HL-60/S4 (cell line): ENCODE data around the gene PRKN.

Source experiments
- in situ Hi-C: fragments of 300-500 bp; cut with MboI; formaldehyde crosslinking; loops from 2 replicates; pipeline ENCODE4 v1.14.3; 2022; ENCODE audit warnings: low sequenced_read_pairs

Gene PRKN

DNA sequence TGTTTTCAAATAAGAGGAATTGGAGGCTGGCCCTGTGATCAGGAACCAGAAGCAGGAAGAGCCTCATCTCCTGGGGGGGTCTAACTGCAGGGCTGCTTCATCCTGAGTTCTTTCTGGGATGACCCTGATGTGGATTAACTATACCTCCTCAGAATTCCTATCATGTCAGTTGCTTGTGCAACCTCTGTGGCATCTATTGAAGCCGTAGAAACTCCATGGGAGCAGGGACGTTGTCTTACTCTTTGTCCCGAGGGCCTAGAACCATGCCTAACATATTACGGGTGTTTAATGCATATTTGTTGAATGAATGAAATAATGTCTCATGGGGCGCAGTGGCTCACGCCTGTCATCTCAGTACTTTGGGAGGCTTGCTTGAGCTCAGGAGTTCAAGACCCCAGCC is 1343.6 kb downstream of the PRKN start:
- in situ Hi-C loops, result no loop called here

DNA sequence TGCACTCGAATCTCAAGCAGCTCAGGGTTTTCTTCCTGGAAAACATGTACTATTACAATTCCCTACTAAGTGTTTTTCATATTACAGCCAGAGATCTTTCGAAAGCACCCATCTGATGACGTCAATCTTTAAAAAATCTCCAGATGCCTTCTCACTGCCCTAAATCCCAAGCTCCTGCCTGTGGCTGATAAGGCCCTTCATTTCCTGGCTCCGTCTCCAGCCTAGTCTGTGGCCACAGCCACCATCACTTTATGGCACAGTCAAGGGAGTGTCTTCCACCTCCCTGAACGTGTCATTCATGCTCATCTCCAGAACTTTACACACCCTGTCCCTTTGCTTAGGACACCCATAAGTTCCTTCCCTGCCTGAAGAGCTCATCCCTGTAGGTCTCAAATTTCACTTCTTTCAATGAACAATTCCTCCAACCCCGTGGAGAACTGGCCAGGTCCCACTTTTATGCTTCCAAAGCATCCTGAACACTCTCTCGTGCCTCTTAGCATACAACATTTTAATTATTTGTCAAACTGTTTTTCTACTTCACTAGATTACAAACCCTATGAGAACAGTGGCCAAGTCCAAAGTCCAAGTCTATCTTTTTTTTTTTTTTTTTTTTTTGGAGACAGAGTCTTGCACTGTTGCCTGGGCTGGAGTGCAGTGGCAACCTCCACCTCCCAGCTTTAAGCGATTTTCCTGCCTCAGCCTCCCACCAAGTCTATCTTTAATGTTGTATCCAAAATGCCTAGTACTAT is 1347.6 kb downstream of the PRKN start:
- in situ Hi-C loops, result loop anchor here (10.0 kb wide), 1 partner anchor 645 kb away; no protein-coding TSS in a partner anchor

DNA sequence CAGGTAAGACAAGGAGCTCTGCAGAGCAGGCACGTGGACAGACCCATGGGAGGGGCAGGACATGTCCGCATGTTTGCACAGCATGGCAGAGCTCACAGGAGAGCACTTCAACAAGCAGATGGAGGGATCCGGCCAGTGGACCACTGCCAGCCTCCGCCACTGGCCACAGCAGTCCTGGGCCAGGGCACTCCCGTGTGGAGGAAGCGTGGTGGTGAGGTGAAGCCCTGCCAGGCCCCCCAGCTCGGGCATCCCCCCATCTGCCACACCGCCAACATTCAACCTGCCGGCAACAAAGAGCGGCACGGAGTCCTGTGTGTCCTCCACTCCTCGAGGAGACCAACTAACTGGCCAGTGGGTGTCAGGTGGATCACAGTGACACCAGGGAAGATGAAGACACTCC is 1349.5 kb downstream of the PRKN start:
- in situ Hi-C loops, result loop anchor here (10.0 kb wide), 1 partner anchor 643 kb away; no protein-coding TSS in a partner anchor

DNA sequence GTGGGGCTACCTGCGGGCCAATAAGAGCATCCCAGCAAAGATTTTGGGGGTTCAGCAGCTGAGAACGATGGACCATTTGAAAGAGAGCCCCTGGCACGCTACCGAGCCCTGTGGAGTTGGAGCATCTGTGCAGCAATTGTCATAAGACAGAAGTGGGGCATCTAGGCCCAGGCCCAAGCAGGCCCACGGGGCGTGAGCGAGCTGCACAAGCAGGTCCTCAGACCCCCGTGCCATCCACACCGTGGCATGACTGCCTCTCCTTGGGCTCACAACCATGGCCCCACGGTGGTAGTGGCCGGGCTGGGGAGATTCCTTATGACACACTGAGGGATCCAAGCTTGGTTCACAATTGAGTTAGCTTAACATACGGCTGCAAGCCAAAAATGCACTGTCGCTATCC is 1350.5 kb downstream of the PRKN start:
- in situ Hi-C loops, result loop anchor here (10.0 kb wide), 1 partner anchor 642 kb away; no protein-coding TSS in a partner anchor

DNA sequence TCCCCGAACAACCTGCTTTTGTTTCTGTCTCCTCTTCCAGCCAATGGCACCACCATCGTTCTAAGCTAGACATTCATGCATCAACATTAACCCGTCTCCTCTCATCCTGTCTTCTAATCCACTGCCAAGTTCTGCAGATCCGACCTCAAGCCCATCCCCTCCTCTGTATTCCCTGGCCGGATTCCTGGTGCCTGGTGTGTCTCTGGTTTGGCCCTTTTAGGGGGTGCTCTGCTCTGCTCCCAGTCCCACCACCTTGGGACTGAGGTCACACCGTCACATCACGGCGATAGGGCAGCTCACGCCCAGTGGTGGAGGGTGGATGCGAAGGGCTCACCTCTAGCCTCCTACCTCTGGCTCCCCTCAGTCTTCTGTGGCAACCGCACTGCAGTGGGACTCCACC is 1351.2 kb downstream of the PRKN start:
- in situ Hi-C loops, result loop anchor here (10.0 kb wide), 1 partner anchor 642 kb away; no protein-coding TSS in a partner anchor

DNA sequence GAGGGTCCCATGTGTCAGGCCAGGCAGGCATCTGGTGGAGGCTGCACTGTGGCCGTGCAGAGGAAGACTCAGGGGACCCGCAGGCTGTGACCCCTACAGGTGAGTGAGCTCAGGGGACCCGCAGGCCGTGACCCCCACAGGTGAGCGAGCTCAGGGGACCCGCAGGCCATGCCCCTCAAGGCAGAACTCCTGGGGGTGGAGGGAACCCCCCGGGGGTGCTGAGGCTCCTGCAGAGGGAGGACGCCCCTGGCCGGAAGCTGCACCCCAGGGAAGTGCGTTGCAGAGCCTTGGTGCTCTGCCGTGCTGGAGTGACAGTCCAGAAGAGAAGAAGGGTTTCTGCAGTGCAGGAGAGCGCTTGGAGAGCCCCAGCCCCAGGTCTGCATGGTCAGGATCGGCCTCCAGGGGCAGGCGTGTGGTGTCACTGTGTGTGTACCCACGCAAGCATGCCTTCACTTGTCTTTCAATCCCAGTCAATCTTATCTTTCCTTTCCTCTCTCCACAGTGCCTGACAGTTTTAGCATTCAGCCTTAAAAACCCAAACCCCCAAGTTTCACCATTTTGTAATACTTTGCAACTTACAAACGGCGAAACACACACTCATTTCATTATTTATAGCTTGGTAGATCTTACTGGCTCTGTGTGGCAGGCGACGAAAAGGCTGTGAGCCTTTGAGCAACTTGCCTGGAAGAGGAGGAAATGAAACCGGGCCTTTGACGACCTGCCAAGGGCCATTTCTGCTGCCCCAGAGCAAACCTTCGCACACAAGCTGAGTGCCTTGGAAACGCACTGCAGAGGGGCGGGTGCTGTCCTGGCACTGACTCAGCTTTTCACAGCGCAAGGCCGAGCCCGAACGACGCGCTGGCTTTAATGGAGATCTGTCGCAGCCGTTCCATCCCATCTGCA is 1352.3 kb downstream of the PRKN start:
- in situ Hi-C loops, result loop anchor here (5.0 to 10.0 kb wide), 2 partner anchors 443 to 640 kb away; no protein-coding TSS in a partner anchor

DNA sequence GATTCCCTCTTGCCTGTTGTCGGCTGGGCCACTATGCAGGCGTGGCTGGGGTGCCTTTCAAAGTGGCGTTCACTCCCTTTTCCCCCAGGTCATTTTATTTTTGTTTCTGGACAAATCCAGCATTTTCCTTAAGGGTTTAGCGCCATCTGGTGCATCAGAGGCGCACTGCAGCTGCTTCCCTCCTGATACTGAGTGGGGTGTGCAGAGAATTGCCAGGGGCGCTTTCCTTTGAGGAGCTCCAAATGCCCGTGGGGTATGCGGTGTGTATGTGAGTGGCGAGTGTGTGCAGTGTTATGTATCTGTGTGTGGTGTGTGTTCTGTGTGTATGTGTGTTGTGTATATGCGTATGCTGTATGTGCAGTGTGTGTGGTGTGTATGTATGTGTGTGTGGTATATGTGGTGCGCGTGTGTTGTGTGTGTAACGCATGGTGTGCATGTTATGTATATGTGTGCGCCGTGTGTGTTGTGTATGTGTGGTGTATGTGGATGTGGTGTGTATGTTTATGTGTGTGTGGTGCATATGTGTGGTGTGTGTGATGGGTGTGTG is 1353.6 kb downstream of the PRKN start:
- in situ Hi-C loops, result loop anchor here (5.0 to 10.0 kb wide), 2 partner anchors 442 to 639 kb away; no protein-coding TSS in a partner anchor

DNA sequence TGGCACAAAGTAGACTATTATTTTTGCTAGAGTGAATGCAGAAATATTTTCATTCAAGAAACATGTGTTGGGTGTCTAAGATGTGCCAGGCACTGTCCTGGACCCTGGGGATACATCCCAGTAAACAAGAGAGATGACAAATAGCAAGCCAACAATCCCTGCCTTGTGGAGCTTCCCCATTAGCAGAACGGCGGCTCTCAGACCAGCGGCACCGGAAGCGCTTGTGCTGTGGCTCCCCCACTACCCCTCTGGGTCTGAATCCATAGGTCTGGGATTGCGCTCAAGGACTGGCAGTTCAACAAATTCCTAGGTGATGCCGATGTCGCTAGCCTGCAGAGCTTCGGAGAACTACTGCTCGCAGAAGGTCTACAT is 1355.2 kb downstream of the PRKN start:
- in situ Hi-C loops, result loop anchor here (5.0 to 10.0 kb wide), 2 partner anchors 440 to 638 kb away; no protein-coding TSS in a partner anchor

DNA sequence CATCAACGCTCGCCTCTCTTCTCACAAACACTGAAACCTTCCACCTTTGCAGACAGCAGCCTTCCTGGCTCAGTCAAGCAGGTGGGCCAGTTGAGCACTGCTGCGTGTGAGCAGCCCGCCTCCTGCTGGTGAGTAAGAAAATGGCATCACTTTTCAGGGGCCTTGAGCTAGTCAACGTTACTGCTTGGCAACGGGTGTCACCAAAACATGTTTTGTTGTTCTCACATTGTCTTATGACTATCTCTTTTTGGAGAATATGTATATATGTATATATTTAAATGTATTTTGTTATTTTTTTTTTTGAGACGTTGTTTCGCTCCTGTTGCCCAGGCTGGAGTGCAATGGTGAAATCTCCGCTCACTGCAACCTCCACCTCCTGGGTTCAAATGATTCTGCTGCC is 1356.7 kb downstream of the PRKN start:
- in situ Hi-C loops, result loop anchor here (5.0 to 10.0 kb wide), 2 partner anchors 439 to 636 kb away; no protein-coding TSS in a partner anchor

DNA sequence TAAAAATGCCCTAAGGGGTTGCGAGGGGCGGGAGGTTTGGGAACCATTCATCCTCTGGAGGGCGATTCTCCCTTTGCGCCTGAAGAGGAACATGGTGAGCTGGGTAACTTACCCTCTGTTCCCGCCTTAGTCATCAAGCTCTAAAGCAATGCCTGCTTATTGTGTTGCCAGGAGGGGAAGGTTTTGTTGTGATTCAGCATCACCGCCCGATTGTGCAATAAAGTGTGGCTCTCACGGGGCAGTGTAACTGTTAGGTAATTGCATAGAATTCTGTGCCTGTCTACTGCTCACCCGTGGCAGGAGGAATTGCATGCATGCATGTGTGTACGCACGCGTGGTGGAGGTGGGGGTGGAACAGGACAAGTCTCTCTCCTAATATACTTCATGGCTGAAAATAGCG is 1358.2 kb downstream of the PRKN start:
- in situ Hi-C loops, result no loop called here

DNA sequence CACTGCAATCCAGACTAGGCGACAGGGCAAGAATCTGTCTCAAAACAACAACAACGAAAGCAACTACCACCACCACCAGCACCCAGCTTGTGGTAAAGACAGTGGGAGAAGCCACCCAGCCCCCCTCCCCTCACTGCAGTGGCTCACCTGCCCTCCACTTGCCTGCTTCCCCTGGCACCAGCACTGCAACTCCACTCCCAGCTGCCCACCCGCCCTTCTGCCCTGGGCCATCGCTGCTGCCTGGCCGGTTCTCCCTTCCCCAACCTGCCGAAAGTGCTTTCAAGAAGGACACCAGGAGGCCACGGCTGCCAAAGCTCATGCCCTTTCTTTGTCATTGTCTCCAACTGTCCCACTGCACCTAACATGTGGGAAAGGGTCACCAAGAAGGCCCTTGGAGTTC is 1359.1 kb downstream of the PRKN start:
- in situ Hi-C loops, result no loop called here

DNA sequence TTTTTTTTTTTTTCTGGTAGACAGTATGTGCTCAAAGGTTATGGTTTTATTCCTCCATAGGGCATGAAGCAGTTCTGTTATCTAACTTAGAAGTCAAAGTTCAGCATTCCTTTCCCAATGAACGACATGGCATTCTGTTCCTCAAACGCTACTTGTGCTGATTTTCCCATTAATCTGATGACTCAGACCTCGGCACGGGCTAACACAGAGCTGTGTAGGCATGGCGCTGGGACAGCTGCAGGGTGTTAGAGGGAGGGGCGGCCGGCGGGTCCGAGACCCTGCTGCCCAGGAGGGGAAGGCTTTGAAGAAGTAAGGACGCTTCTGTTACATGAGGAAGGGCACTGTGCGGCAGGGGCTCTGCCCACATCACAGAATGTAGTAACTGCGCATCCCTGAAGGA is 1360.1 kb downstream of the PRKN start:
- in situ Hi-C loops, result no loop called here

DNA sequence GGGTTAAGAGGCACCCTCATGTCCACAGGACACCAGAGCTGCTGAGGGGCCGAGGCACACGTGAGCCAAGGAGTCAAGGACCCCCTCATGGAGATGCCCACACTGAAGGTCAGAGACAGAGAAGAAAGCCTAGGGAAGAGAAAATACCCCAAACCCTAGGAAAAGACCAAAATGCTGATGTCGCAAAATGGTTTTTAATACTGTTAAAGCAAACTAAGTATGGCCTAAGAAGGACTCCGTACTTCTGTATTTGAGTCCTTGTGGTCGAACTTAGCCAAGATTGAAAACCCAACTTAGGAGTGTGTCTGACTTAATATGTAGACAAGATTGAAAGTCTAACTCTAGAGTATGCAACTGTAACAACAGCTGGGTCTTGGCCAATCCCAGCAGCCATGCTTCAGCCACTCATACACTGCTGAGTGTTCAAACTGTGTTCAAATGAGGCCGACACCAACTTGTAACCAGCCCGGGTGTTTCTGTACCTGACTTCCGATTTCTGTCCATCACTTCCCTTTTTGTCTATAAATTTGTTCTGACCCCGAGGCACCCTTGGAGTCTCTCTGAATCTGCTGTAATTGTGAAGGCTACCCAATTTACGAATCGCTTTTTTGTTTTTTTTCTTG is 1361.2 kb downstream of the PRKN start:
- in situ Hi-C loops, result no loop called here

DNA sequence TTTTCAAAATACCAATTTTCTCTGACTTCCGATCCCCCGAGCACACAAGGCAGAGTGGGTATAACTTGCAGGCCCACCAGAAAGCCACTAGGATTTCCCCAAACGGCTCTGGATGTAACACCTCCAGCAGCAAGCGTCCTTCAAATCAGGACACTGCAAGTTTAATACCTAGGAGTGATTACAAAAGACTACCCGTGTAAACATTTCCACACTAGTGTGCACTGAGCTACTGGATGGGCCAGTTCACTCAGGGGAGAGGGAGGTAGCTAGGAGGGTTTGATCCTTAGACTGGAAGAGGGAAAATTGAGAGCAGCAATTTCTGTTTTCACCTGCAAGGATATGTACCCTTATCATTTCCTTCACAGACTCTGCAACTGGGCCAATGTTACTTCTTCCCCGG is 1361.9 kb downstream of the PRKN start:
- in situ Hi-C loops, result no loop called here

DNA sequence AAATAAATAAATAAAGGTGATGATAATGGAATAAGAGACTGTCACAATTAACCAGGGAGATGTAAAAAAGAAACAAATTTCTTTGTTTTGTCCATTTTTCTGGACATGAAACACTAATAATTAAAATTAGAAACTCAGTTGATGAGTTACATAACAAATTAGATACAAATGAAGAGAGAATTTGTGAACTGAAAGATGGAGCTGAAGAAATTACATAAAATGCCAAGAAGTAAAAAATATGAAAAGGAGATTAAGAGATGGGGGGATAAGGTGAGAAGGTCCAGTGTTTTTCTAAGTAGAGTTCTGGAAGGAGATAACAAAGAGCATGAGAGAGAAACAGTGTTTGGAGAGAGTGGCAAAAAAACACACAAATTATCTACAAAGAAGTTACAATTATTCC is 1364.3 kb downstream of the PRKN start:
- in situ Hi-C loops, result no loop called here

DNA sequence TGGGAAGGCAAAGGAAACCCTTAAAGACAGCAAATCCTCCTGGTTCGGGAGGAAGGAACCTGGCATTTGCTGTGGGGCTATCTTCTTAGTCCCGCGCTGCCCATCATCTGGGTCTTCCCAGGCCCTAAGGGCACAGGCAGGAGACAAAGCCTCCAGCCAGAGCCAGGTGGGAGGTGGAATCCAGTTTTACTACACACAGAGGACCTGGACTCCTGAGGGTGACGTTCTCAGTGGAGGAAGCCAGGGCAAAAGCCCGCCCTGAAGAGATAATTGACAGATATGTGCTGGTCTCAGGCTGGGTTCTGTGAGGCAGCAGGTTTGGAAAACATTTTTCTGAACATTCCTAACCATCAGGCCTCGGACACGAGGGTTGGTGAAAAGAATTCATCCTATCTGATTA is 1365.3 kb downstream of the PRKN start:
- in situ Hi-C loops, result no loop called here

DNA sequence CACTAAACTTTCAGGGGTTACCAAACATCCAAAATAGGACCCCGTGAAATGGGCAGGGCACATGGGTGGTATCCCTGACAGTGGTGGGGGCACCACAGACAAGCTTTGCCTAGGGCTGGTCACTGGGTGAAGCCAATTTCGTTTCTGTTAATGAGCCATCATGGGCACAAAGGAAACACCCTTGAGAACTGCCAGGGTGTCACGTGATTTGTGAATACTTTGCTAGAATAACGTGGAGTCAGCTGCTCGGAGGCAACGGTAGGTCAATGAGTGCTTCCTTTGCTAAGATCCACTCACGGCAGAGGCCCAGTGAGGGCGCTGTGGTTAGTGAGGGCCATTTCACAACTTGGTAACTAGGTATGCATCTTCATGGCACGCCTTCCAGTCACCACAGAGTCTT is 1366.0 kb downstream of the PRKN start:
- in situ Hi-C loops, result no loop called here

DNA sequence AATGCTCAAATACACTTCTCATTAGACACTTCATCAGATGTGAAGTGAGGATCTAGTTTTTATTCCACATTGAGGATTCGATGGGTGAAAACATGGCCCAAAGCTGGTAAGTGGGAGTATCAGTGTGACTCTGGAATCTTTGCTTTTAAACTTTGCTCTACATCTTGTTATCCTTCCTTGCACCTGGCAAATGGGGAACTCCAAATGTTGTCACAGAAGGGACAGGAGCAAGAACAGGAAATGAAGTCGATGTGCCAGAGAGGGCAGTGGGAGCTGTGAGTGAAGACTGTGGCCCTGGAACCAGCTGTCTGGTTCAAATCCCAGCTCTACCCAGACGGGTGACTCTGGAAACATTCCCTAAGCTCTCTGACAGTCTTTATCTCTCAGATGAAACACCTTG is 1367.0 kb downstream of the PRKN start:
- in situ Hi-C loops, result no loop called here

DNA sequence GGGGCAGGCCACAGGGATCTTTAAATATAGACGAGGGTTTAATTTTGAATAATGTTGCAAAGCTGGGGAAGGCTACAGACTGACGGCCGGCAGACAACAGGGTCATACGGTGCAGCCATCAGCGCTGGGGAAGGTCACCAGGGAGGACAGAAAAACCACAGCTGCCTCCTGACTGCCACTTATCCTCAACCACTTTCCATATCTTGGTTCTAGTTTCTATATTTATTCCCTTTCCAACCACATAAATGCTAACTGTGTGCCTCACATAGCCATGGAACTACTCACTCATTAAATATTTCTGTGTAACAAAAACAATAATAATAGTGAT is 1368.0 kb downstream of the PRKN start:
- in situ Hi-C loops, result no loop called here

DNA sequence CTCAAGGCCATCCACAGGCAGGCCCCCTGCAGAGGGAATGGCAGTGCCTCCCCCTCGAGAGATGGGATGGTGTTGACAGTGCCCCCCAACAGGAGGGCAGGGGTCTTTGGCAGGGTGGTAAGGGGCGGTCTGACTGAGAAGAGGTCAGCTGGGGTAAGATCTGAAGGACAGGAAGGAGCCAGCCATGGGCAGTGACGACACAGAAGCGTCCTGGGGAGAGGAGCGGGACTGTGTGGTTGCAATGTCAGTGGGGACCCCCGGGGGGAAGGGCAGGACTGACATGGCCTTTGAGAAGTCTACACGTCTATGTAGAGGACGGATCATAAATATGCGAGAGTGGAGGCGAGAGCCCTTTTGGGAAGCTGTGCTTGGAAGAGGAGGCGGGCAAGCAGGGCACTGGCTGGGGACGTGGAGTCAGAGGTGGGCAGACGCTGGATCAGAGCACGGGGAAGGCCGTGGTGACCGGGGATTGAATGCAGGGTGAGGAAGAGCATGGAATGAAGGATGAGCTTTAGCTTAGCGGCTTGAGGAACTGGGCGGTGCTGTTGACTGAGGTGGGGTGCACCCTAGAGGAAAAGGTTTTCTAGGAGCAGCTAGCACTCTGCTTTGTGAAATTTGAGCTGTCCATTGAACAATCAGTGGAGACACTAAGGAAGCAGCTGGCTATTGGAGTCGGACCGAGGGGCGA is 1371.3 kb downstream of the PRKN start:
- in situ Hi-C loops, result no loop called here
